ENCODE results near the gene CCSER1. TPM values are rescaled to one million over a fixed set of nuclear protein-coding genes. Genes with fewer than 3 reads are reported as not detected.
"Not testable (repeated sequence)": the region's sequence is repeated elsewhere in the genome, so short reads cannot be mapped to it uniquely, and the experiment has no call there.

CCSER1 gene
- total RNA-seq, 1 experiment from 2014 or later = not detected

GRCh38 chr4:90317140-90317539 lies 189.9 kb downstream of the CCSER1 start:
- H3K36me3 ChIP-seq, H3K27me3 ChIP-seq, H3K4me3 ChIP-seq, H3K9me3 ChIP-seq: not testable (repeated sequence)
- peak; percentile 6 for DNase-seq

DNA sequence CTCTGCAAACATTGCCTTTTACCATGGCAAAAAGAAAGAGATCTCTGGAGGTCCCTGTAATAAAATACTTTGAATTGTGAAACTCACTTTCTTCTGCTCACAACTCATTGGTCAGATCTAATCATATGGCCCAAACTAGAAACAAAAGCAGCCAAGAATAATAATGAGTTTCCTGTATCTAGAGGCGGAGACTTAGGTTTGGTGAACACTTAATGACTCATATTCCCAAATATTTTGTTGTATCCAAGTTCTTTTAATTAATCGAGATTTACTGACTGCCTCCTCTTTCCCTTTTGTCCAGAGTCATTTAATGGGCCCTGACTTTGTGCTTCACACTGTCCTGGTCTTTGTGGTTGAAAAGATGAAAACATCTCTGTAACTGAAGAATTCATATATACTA lies 190.6 kb downstream of the CCSER1 start:
- H3K36me3 ChIP-seq = no peaks in the 10 kb centered on the region
- H3K4me3 ChIP-seq = no peak overlapping the region
- H3K9me3 ChIP-seq = no peaks in the 10 kb centered on the region
- no peaks in the 10 kb centered on the region for H3K27me3 ChIP-seq
- DNase-seq = no peak

- H3K9me3 ChIP-seq = no peaks in the 10 kb centered on the region
- H3K4me3 ChIP-seq = no peak overlapping the region
- no peaks in the 10 kb centered on the region for H3K36me3 ChIP-seq
- no peak for DNase-seq
- H3K27me3 ChIP-seq = no peaks in the 10 kb centered on the region
Measured at GRCh38 chr4:90318193-90318592, 191.0 kb downstream of the CCSER1 start.

GRCh38 chr4:90328558-90328957 lies 201.4 kb downstream of the CCSER1 start:
- no peaks in the 10 kb centered on the region for H3K36me3 ChIP-seq
- H3K27me3 ChIP-seq = no peaks in the 10 kb centered on the region
- H3K4me3 ChIP-seq = no peak overlapping the region
- DNase-seq = peak; percentile 20
- no peaks in the 10 kb centered on the region for H3K9me3 ChIP-seq

DNA sequence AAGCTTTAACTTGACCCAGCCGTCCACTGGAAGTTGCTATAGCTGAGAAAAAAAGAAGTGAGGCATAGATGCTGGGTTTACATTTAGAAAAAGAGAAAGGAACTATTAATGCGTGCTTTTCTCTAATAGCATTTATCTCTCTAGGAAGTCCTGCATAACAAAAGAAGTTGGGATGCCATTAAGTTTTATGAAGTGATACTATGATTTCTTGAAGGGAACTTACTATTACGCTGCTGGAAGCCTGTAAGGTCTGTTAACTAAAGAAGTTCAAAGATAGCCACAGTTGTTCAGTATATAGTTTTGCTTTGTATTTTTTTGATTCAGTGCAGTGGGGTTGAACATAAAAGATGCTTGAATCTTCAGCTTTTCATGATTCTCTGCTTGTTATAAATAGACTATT lies 203.4 kb downstream of the CCSER1 start:
- no peak overlapping the region for H3K4me3 ChIP-seq
- no peak for DNase-seq
- no peaks in the 10 kb centered on the region for H3K27me3 ChIP-seq

GRCh38 chr4:90345549-90346215 lies 218.5 kb downstream of the CCSER1 start:
- no peak for DNase-seq
- Histone ChIP-seq H3K27me3 (no peaks in the 10 kb centered on the region), H3K9me3 (no peaks in the 10 kb centered on the region)

More for the DNA sequence above, 203.4 kb downstream of the CCSER1 start:
- Histone ChIP-seq H3K9me3 (no peaks in the 10 kb centered on the region), H3K36me3 (no peaks in the 10 kb centered on the region)

DNA sequence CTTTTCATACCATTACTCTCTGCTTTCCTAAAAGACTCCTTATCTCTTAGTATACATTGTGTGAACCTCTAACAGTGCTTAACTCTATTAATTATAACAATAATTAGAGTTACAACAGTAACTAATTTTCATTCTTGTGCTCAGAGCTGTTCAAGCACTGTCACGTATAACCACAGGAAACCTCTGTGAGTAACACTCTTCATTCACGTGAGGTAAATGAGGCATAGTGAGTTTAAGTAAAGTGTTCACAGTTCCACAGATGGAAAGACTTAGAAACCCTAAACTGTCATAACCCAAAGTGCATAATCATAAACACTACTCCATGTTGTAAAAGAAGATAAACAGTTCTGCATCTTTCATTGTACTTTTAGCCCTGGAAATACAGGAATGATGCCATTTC lies 222.4 kb downstream of the CCSER1 start:
- H3K27me3 ChIP-seq = no peaks in the 10 kb centered on the region
- DNase-seq = no peak
- H3K36me3 ChIP-seq = no peaks in the 10 kb centered on the region
- no peaks in the 10 kb centered on the region for H3K9me3 ChIP-seq
- no peak overlapping the region for H3K4me3 ChIP-seq

More at GRCh38 chr4:90345549-90346215, 218.5 kb downstream of the CCSER1 start:
- H3K36me3 ChIP-seq = no peaks in the 10 kb centered on the region
- H3K4me3 ChIP-seq = no peak overlapping the region

- DNase-seq = no peak
- Histone ChIP-seq H3K36me3 (no peaks in the 10 kb centered on the region), H3K4me3 (no peak overlapping the region), H3K27me3 (no peaks in the 10 kb centered on the region), H3K9me3 (no peaks in the 10 kb centered on the region)
Measured at GRCh38 chr4:90357117-90357710, 230.0 kb downstream of the CCSER1 start.

DNA sequence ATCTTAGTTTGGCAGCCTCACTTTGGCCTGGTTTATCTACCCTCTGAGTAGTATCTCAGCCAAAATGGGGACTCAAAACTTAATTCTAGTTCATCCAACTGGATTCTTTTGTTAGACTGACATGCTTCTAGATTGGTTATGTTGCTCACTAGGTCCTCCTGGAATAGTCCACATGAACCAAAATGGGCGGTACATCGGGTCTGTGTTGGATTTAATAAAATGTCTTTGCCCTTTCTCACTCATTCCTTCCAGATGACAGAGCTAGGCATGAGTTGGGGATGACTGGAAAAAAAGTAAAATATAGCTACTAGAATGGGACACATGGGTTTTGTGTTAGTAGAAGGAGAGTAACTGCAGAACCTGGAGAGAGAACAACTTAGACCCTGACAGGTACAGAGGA lies 247.9 kb downstream of the CCSER1 start:
- Histone ChIP-seq H3K36me3 (no peaks in the 10 kb centered on the region), H3K9me3 (no peaks in the 10 kb centered on the region), H3K27me3 (no peaks in the 10 kb centered on the region), H3K4me3 (no peak overlapping the region)
- DNase-seq = no peak

GRCh38 chr4:90393215-90393614 lies 266.0 kb downstream of the CCSER1 start:
- no peak overlapping the region for H3K4me3 ChIP-seq
- no peaks in the 10 kb centered on the region for H3K36me3 ChIP-seq
- H3K27me3 ChIP-seq = no peaks in the 10 kb centered on the region
- no peaks in the 10 kb centered on the region for H3K9me3 ChIP-seq
- no peak for DNase-seq

DNA sequence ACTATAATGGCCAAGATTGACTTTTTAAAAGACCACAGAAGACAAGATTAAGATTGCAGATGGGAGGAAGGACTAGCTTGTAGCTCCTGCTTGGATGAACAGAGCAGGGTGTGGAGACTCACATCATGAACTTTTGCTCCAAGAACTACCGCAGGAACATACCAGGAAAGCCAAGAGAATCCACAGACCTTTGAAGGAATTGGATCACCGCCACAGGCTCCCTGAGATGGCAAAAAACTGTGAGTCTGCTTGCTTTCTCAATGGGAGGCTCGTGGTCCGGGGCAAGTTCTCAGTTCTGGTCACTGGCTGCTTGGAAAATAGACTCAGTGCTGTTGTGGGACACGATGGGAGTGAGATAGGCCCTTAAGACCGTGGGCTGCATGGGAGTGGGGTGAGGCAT lies 276.6 kb downstream of the CCSER1 start:
- DNase-seq = no peak
- Histone ChIP-seq H3K27me3 (no peaks in the 10 kb centered on the region), H3K36me3 (no peaks in the 10 kb centered on the region), H3K9me3 (no peaks in the 10 kb centered on the region), H3K4me3 (no peak overlapping the region)

DNA sequence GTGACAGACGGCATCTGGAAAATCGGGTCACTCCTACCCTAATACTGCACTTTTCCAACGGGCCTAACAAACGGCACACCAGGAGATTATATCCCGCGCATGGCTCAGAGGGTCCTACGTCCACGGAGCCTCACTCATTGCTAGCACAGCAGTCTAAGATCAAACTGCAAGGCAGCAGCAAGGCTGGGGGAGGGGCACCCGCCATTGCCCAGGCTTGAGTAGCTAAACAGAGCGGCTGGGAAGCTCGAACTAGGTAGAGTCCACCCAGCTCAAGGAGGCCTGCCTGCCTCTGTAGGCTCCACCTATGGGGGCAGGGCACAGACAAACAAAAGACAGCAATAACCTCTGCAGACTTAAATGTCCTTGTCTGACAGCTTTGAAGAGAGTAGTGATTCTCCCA lies 280.7 kb downstream of the CCSER1 start:
- DNase-seq, H3K9me3 ChIP-seq, H3K4me3 ChIP-seq, H3K27me3 ChIP-seq, H3K36me3 ChIP-seq: not testable (repeated sequence)

DNA sequence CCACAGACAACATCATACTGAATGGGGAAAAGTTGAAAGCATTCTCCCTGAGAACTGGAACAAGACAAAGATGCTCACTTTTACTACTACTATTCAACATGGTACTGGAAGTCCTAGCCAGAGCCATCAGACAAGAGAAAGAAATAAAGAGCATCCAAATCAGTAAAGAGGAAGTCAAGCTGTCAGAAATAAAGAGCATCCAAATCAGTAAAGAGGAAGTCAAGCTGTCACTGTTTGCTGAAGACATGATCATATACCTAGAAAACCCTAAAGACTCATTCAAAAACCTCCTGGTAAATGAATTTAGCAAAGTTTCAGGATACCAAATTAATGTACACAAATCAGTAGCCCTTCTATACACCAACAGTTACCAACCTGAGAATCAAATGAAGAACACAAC lies 285.6 kb downstream of the CCSER1 start:
- not testable (repeated sequence) for H3K27me3 ChIP-seq, H3K36me3 ChIP-seq, H3K4me3 ChIP-seq, H3K9me3 ChIP-seq, DNase-seq

DNA sequence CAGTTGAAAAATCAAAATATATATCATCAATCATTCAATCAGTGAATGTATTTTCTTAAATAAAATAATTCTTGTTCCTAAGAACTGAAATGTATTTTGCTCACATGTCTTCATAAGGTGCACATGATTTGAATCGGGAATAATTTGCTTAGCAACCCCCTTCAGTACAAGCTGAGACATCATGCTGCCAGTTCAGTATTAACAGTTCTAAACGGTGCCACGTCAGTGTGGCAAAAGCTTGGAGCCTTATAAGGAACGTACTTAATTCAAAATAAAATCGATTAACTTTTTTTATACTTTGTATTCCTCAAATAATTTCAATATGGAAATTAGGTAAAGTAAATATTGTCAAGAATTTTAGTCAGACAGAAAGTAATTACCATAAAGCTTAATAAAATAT lies 287.9 kb downstream of the CCSER1 start:
- no peaks in the 10 kb centered on the region for H3K9me3 ChIP-seq
- no peaks in the 10 kb centered on the region for H3K27me3 ChIP-seq
- no peak for DNase-seq
- no peaks in the 10 kb centered on the region for H3K36me3 ChIP-seq
- no peak overlapping the region for H3K4me3 ChIP-seq

- Histone ChIP-seq H3K36me3 (no peaks in the 10 kb centered on the region), H3K9me3 (no peaks in the 10 kb centered on the region), H3K27me3 (no peaks in the 10 kb centered on the region), H3K4me3 (no peak overlapping the region)
- DNase-seq = no peak
Measured at GRCh38 chr4:90419124-90419711, 292.0 kb downstream of the CCSER1 start.

- no peaks in the 10 kb centered on the region for H3K9me3 ChIP-seq
- no peak for DNase-seq
- H3K36me3 ChIP-seq = no peaks in the 10 kb centered on the region
- no peaks in the 10 kb centered on the region for H3K27me3 ChIP-seq
- H3K4me3 ChIP-seq = no peak overlapping the region
Measured at GRCh38 chr4:90421161-90421560, 294.0 kb downstream of the CCSER1 start.

DNA sequence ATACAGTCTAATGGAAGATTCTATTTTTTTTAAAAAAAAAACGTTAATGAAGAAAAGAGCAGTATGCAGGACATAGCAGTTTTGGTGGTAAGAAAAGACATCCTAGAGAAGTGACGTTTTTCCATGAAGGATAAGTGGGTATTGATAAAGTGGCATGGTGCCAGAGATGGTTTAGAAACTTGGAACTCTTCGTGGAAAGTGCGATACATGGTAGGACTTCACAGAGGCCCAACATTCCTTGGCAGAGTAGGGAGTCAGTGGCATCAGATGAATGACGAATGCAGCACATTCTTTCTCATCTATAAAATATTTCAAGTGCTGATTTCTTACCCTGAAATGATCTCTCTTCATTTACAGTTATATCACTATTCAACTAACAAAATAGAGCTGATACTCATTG lies 298.7 kb downstream of the CCSER1 start:
- Histone ChIP-seq H3K9me3 (no peaks in the 10 kb centered on the region), H3K36me3 (no peaks in the 10 kb centered on the region), H3K4me3 (no peak overlapping the region), H3K27me3 (no peaks in the 10 kb centered on the region)
- no peak for DNase-seq

DNA sequence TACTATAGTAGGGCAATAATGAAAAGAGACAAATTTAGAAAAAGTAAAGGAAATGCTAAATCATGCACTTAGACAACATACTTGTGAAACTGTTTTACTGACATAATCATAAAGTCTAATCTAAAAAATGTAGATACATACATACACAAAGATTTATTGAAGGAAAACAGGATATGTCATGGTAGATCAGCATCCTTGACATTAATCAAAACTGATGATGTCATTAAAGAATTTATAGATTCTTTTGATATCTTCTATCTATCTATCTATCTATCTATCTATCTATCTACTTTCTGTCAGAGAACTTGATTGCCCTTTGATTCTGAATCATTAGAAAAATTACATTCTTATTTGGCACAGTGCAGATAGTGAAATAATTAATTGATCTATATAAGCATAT lies 311.3 kb downstream of the CCSER1 start:
- H3K27me3 ChIP-seq = no peaks in the 10 kb centered on the region
- DNase-seq = no peak
- no peaks in the 10 kb centered on the region for H3K9me3 ChIP-seq
- no peak overlapping the region for H3K4me3 ChIP-seq
- no peaks in the 10 kb centered on the region for H3K36me3 ChIP-seq
